Amniotic stem cell (primary cell): ENCODE measurements around the gene TBC1D16.

Experiments
- DNase-seq: peaks from one replicate; lab custom pipeline; 2025; lab: John Stamatoyannopoulos, UW

TBC1D16 gene

GRCh38 chr17:79938336-79939093 lies 97.2 kb downstream of the TBC1D16 start:
- no peak for DNase-seq

- no peak for DNase-seq
Observed at GRCh38 chr17:79937391-79938335, 98.0 kb downstream of the TBC1D16 start.

GRCh38 chr17:79936641-79937381 lies 98.9 kb downstream of the TBC1D16 start:
- no peak for DNase-seq

GRCh38 chr17:79936050-79936449 lies 99.6 kb downstream of the TBC1D16 start:
- DNase-seq, result no peak

- DNase-seq, result no peak
Observed at GRCh38 chr17:79935197-79935885, 100.3 kb downstream of the TBC1D16 start.

GRCh38 chr17:79934653-79934970 lies 101.1 kb downstream of the TBC1D16 start:
- DNase-seq, result no peak

GRCh38 chr17:79933863-79934652 lies 101.6 kb downstream of the TBC1D16 start:
- DNase-seq, result no peak

GRCh38 chr17:79932451-79933306 lies 103.0 kb downstream of the TBC1D16 start:
- DNase-seq, result no peak

- no peak for DNase-seq
Observed at GRCh38 chr17:79931817-79932309, 103.8 kb downstream of the TBC1D16 start.

GRCh38 chr17:79930877-79931816 lies 104.5 kb downstream of the TBC1D16 start:
- DNase-seq, result no peak

GRCh38 chr17:79930062-79930876 lies 105.4 kb downstream of the TBC1D16 start:
- DNase-seq, result no peak

- no peak for DNase-seq
Observed at GRCh38 chr17:79929257-79930061, 106.2 kb downstream of the TBC1D16 start.

- DNase-seq, result no peak
Observed at GRCh38 chr17:79928502-79929256, 107.0 kb downstream of the TBC1D16 start.

- DNase-seq, result no peak
Observed at GRCh38 chr17:79927688-79928501, 107.8 kb downstream of the TBC1D16 start.

- DNase-seq, result no peak
Observed at GRCh38 chr17:79927136-79927661, 108.5 kb downstream of the TBC1D16 start.
